HepG2 (cell line): ENCODE results near the gene DCUN1D4. TPM values are rescaled to one million over a fixed set of nuclear protein-coding genes. Genes with fewer than 3 reads are reported as not detected.

Source experiments
- ATAC-seq: fragments of 200-7000 bp; cut with Tn5 transposase; 3 replicates; pipeline ENCODE4 v1.9.1; 2020; ENCODE audit warnings: mild to moderate bottlenecking, moderate library complexity
- BruUV-seq: library from RNA; stranded (reverse); fragments of 400-500 nt; replicated peaks from 2 replicates; lab custom pipeline; 2021; lab: Mats Ljungman, UMichigan
- CTCF ChIA-PET: fragments of 300-600 bp; formaldehyde crosslinking; extraction: SDS; loops from one replicate; lab custom pipeline; 2021; ENCODE audit warnings: low total read pairs, inconsistent platforms, low intra/inter-chr PET ratio; lab: Yijun Ruan, JAX
- POLR2A ChIA-PET: fragments of 350-600 bp; sonication (Branson Sonifier 250); formaldehyde crosslinking; loops from one replicate; lab custom pipeline; 2020; ENCODE audit warnings: antibody characterized with exemption, inconsistent platforms; lab: Yijun Ruan, JAX
- DNase-seq: peaks from one replicate; pipeline ENCODE4 v3.0.0-alpha.2; 2015; ENCODE audit warnings: low spot score
- FAIRE-seq: peaks from 3 replicates; lab custom pipeline; 2011; peaks lifted over from hg19 to GRCh38; lab: Jason Lieb, UNC
- H2AFZ ChIP-seq: one replicate; pipeline ENCODE4 v1.6.1; 2011; ENCODE audit warnings: low read length, inconsistent platforms
- H3K27ac ChIP-seq: fragments of 300-600 bp; 3 replicates; pipeline ENCODE4 v1.8.0; 2011; ENCODE audit warnings: mixed run types, mild to moderate bottlenecking, mixed read lengths, low read length, inconsistent platforms; ENCODE audit not compliant: insufficient read depth; ENCODE audit errors: extremely low read length
- H3K27me3 ChIP-seq, 2 experiments: fragments of 200-600 bp in 1 of 2; 2 replicates in 1 of 2; 3 replicates in 1 of 2; pipeline versions ENCODE4 v1.6.0 to v1.8.0; 2011; ENCODE audit warnings: low read length in 2 of 2, mild to moderate bottlenecking in 2 of 2, moderate library complexity in 2 of 2, inconsistent platforms in 1 of 2; ENCODE audit not compliant: insufficient read depth in 2 of 2, control insufficient read depth in 1 of 2
- H3K36me3 ChIP-seq, 2 experiments: fragments of 200-600 bp in 1 of 2; replicated peaks in 1 of 2; 2 replicates in 1 of 2; 3 replicates in 1 of 2; pipeline versions ENCODE4 v1.5.1 to v1.8.0; 2011; ENCODE audit warnings: low read length in 2 of 2, inconsistent platforms in 1 of 2; ENCODE audit not compliant: insufficient read depth in 2 of 2, control insufficient read depth in 1 of 2
- H3K4me1 ChIP-seq: 2 replicates; pipeline ENCODE4 v1.5.1; 2012; ENCODE audit warnings: low read length, inconsistent platforms; ENCODE audit not compliant: insufficient read depth
- H3K4me2 ChIP-seq: 2 replicates; pipeline ENCODE4 v1.6.0; 2011; ENCODE audit warnings: low read depth, low read length, inconsistent platforms
- H3K4me3 ChIP-seq, 3 experiments: fragments of 200-600 bp in 1 of 3; sonication (generic), shearing (Covaris generic) in 1 of 3; replicated peaks in 1 of 3; 2 replicates each; pipeline ENCODE4 v1.5.1; 2011 to 2016; ENCODE audit warnings: low read length in 3 of 3, inconsistent platforms in 2 of 3, low read depth in 2 of 3, mild to moderate bottlenecking in 2 of 3, control low read depth in 1 of 3, mixed read lengths in 1 of 3; ENCODE audit not compliant: insufficient read depth in 1 of 3
- H3K79me2 ChIP-seq: one replicate; pipeline ENCODE4 v1.6.1; 2011; ENCODE audit warnings: low read length, inconsistent platforms; ENCODE audit not compliant: insufficient read depth
- H3K9ac ChIP-seq: 2 replicates; pipeline ENCODE4 v1.6.0; 2011; ENCODE audit warnings: mild to moderate bottlenecking, low read depth, low read length, inconsistent platforms; ENCODE audit not compliant: insufficient read depth
- H3K9me3 ChIP-seq: 2 replicates; pipeline ENCODE4 v1.5.1; 2012; ENCODE audit warnings: mild to moderate bottlenecking, low read length
- H4K20me1 ChIP-seq: 2 replicates; pipeline ENCODE4 v1.6.0; 2011; ENCODE audit warnings: inconsistent platforms, mild to moderate bottlenecking, low read length, moderate library complexity; ENCODE audit not compliant: insufficient read depth
- ASH2L ChIP-seq: fragments of 300-600, 200-600 bp; sonication (generic); IDR thresholded peaks from 2 replicates; pipeline ENCODE4 v1.7.0; 2017; ENCODE audit warnings: low read depth, mild to moderate bottlenecking, moderate library complexity, mixed read lengths, low read length; ENCODE audit not compliant: insufficient read length
- CBX2 ChIP-seq, 2 experiments: fragments of 200-600 bp in 1 of 2; sonication (generic); formaldehyde crosslinking in 1 of 2; IDR thresholded peaks; 2 replicates each; pipeline versions ENCODE4 v1.7.0 to v1.8.1; 2018 to 2022; ENCODE audit warnings: low read depth in 2 of 2, low read length in 1 of 2, mild to moderate bottlenecking in 1 of 2, missing genetic modification reagents in 1 of 2
- HBP1 ChIP-seq: IDR thresholded peaks from 2 replicates; pipeline ENCODE4 v1.6.1; 2016; ENCODE audit warnings: low read depth, control low read depth
- HDAC1 ChIP-seq: sonication (generic); formaldehyde crosslinking; IDR thresholded peaks from 2 replicates; pipeline ENCODE4 v1.5.1; 2020; ENCODE audit warnings: mild to moderate bottlenecking, missing genetic modification reagents
- NFE2 ChIP-seq: sonication (generic); formaldehyde crosslinking; IDR thresholded peaks from 2 replicates; pipeline ENCODE4 v1.4.0; 2020; ENCODE audit warnings: missing genetic modification reagents
- ZNF552 ChIP-seq: sonication (generic); formaldehyde crosslinking; IDR thresholded peaks from 2 replicates; pipeline ENCODE4 v1.9.0; 2022; ENCODE audit warnings: missing genetic modification reagents, mild to moderate bottlenecking, borderline replicate concordance
- WGBS: methylation state at CpG from one replicate; pipeline ENCODE4 v1.1.6; 2017; ENCODE audit warnings: low lambda C conversion rate; 5-methylcytosine and 5-hydroxymethylcytosine counted together
- in situ Hi-C: cut with HindIII; loops from 2 replicates; pipeline ENCODE4 v1.10.0; 2017; ENCODE audit warnings: low pct_unique_long_range_greater_than_20kb; ENCODE audit not compliant: extremely low pct_ligation_motif_present
- intact Hi-C: fragments of 100-400 bp; cut with micrococcal nuclease; formaldehyde crosslinking; loops from one replicate; pipeline ENCODE4 v1.10.0; 2022; ENCODE audit not compliant: unreplicated experiment
- polyA plus RNA-seq, 8 experiments: library from polyadenylated mRNA; depleted of rRNA in 3 of 8; stranded (reverse) in 7 of 8; unstranded in 1 of 8; fragments of >200 nt; fragmentation: Illumina TruSeq in 4 of 8; extraction: Trizol in 4 of 8; gene quantifications; 2 replicates each; pipeline versions ENCODE4 v1.2.1 to v1.2.3, GENCODE V29; 2011 to 2016; ENCODE audit warnings: low read depth in 4 of 8, missing spikeins in 1 of 8, mixed read lengths in 1 of 8; ENCODE audit not compliant: insufficient read depth in 1 of 8
- total RNA-seq, 5 experiments: library from RNA; depleted of rRNA; stranded (reverse); fragments of >200 nt; fragmentation: Illumina TruSeq; extraction: Trizol; gene quantifications; 2 replicates each; pipeline ENCODE4 v1.2.3, GENCODE V29; 2016; ENCODE audit warnings: low read depth in 1 of 5
- TF ChIP-seq, protein P1 (sequence below): sonication (generic); formaldehyde crosslinking; IDR thresholded peaks from 2 replicates; pipeline ENCODE4 v1.5.1; 2020; ENCODE audit warnings: mild to moderate bottlenecking, missing genetic modification reagents, borderline replicate concordance

The DCUN1D4 gene
- total and polyA plus RNA-seq, 2 of the 13 experiments (the other 11 are each of a cell fraction or from before 2014, with no cell fraction given), result 27.9 to 44.4 TPM

- no peak for TF ChIP-seq HDAC1 (CRISPR knock-in tag)
- TF ChIP-seq, protein P1, sequence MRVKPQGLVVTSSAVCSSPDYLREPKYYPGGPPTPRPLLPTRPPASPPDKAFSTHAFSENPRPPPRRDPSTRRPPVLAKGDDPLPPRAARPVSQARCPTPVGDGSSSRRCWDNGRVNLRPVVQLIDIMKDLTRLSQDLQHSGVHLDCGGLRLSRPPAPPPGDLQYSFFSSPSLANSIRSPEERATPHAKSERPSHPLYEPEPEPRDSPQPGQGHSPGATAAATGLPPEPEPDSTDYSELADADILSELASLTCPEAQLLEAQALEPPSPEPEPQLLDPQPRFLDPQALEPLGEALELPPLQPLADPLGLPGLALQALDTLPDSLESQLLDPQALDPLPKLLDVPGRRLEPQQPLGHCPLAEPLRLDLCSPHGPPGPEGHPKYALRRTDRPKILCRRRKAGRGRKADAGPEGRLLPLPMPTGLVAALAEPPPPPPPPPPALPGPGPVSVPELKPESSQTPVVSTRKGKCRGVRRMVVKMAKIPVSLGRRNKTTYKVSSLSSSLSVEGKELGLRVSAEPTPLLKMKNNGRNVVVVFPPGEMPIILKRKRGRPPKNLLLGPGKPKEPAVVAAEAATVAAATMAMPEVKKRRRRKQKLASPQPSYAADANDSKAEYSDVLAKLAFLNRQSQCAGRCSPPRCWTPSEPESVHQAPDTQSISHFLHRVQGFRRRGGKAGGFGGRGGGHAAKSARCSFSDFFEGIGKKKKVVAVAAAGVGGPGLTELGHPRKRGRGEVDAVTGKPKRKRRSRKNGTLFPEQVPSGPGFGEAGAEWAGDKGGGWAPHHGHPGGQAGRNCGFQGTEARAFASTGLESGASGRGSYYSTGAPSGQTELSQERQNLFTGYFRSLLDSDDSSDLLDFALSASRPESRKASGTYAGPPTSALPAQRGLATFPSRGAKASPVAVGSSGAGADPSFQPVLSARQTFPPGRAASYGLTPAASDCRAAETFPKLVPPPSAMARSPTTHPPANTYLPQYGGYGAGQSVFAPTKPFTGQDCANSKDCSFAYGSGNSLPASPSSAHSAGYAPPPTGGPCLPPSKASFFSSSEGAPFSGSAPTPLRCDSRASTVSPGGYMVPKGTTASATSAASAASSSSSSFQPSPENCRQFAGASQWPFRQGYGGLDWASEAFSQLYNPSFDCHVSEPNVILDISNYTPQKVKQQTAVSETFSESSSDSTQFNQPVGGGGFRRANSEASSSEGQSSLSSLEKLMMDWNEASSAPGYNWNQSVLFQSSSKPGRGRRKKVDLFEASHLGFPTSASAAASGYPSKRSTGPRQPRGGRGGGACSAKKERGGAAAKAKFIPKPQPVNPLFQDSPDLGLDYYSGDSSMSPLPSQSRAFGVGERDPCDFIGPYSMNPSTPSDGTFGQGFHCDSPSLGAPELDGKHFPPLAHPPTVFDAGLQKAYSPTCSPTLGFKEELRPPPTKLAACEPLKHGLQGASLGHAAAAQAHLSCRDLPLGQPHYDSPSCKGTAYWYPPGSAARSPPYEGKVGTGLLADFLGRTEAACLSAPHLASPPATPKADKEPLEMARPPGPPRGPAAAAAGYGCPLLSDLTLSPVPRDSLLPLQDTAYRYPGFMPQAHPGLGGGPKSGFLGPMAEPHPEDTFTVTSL (CRISPR knock-in tag), result no peak
Measured at GRCh38 chr4:51942108-51942832, 99.3 kb downstream of the DCUN1D4 start (continued).

- H3K27ac ChIP-seq, result no peak overlapping the region
Measured at GRCh38 chr4:51942833-51943215, 99.9 kb downstream of the DCUN1D4 start.

More at GRCh38 chr4:51942833-51943215, 99.9 kb downstream of the DCUN1D4 start:
- no TSS peak for BruUV-seq
- peak overlapping the region; percentile 31 for H3K4me2 ChIP-seq
- H3K27me3 ChIP-seq, result no peaks in the 10 kb centered on the region
- H3K79me2 ChIP-seq, result no peaks in the 10 kb centered on the region
- H4K20me1 ChIP-seq, result no peaks in the 10 kb centered on the region
- H3K9ac ChIP-seq, result no peak overlapping the region
- H3K4me1 ChIP-seq, result peaks cover 55% of the 10 kb centered on the region
- no peak overlapping the region for H2AFZ ChIP-seq
- DNase-seq (no peak), FAIRE-seq (no peak), ATAC-seq (0 out of 3 replicates have a peak, but pooled peaks have one; percentile 30)
- POLR2A ChIA-PET, result no interaction called here
- no peaks in the 10 kb centered on the region for H3K9me3 ChIP-seq
- 3% methylated on average over 2 of the region's 2 CpGs for WGBS
- intact Hi-C loops (no loop called here), in situ Hi-C loops (no loop called here)
- no peaks in the 10 kb centered on the region for H3K36me3 ChIP-seq
- TF ChIP-seq ZNF552 (CRISPR knock-in tag) (no peak), CBX2 (IDR thresholded peaks at IDR 0.05; ENCODE audit: low read depth, low read length) (no peak), CBX2 (CRISPR knock-in tag; IDR thresholded peaks at IDR 0.05; ENCODE audit: low read depth) (no peak), NFE2 (CRISPR knock-in tag) (no peak), HBP1 (CRISPR knock-in tag) (no peak), ASH2L (no peak)
- CTCF ChIA-PET, result no interaction called here
- H3K4me3 ChIP-seq, result peak overlapping the region in 1 of 3 experiments; percentile 1; a peak in 1 of 6 replicates
